Gastroesophageal sphincter (tissue), 4 donors: ENCODE measurements around the gene RBM18. TPM values are rescaled to one million over a fixed set of nuclear protein-coding genes. Genes with fewer than 3 reads are reported as not detected.

ENCODE experiments used
- ATAC-seq: fragments of 150-250 bp; one replicate; pipeline ENCODE4 v1.9.1; 2016; ENCODE audit warnings: mild to moderate bottlenecking, moderate library complexity
- H3K27ac ChIP-seq, 4 donors: fragments of 200-600 bp; sonication (generic) in 3 of 4; 1 replicate in 3 of 4; 2 replicates in 1 of 4; pipeline ENCODE4 v1.5.1; 2016 to 2019
- H3K27me3 ChIP-seq: fragments of 200-600 bp; sonication (generic); one replicate; pipeline ENCODE4 v1.5.1; 2019
- H3K36me3 ChIP-seq, 2 donors: fragments of 200-600 bp; sonication (generic); one replicate each; pipeline ENCODE4 v1.5.1; 2019; ENCODE audit warnings: control low read depth in 1 of 2
- H3K4me1 ChIP-seq, 3 donors: fragments of 200-600 bp; sonication (generic); 1 replicate in 2 of 3; 2 replicates in 1 of 3; pipeline ENCODE4 v1.5.1; 2016 to 2019; ENCODE audit warnings: control low read depth in 2 of 3
- H3K4me3 ChIP-seq, 2 donors: fragments of 200-600 bp; sonication (generic); one replicate each; pipeline ENCODE4 v1.5.1; 2019; ENCODE audit warnings: mild to moderate bottlenecking in 1 of 2, moderate library complexity in 1 of 2
- H3K9me3 ChIP-seq, 3 donors: fragments of 200-600 bp; sonication (generic); one replicate each; pipeline ENCODE4 v1.5.1; 2017 to 2019; ENCODE audit warnings: control low read depth in 2 of 3
- EP300 ChIP-seq: sonication (generic); formaldehyde crosslinking; IDR thresholded peaks from one replicate; pipeline ENCODE4 v1.6.1; 2017; ENCODE audit warnings: antibody characterized with exemption, mild to moderate bottlenecking
- POLR2A ChIP-seq, 2 donors: fragments of 450-650 bp; IDR thresholded peaks; one replicate each; pipeline ENCODE4 v1.6.1; 2017; ENCODE audit warnings: antibody characterized with exemption in 2 of 2, mild to moderate bottlenecking in 2 of 2, moderate library complexity in 1 of 2
- POLR2AphosphoS5 ChIP-seq: sonication (generic); formaldehyde crosslinking; IDR thresholded peaks from one replicate; pipeline ENCODE4 v1.6.1; 2017; ENCODE audit warnings: antibody characterized with exemption
- WGBS, 2 donors: methylation state at CpG; one replicate each; pipeline ENCODE4 v1.1.5; 2018; ENCODE audit warnings: low coverage in 1 of 2; 5-methylcytosine and 5-hydroxymethylcytosine counted together
- total RNA-seq, 4 donors: library from RNA; depleted of rRNA; stranded (reverse); fragments of >200 nt; gene quantifications; one replicate each; pipeline ENCODE4 v1.1.0, GENCODE V29; 2016
- TF ChIP-seq, protein P1 (sequence below), 4 experiments: fragments of 200-600 bp in 2 of 4; fragments of 450-650 bp in 2 of 4; sonication (generic) in 1 of 4; IDR thresholded peaks; one replicate each; pipeline ENCODE4 v1.5.1; 2017 to 2019; ENCODE audit warnings: antibody characterized with exemption in 4 of 4, mild to moderate bottlenecking in 2 of 4, moderate library complexity in 2 of 4

RBM18 gene
- total RNA-seq, 4 donors from 2014 or later, result 11.0 to 21.5 (median 18.1) TPM

- no peak overlapping the region for H3K4me3 ChIP-seq
- H3K27me3 ChIP-seq, result peaks cover 100% of the 10 kb centered on the region
These were observed 49.0 kb downstream of the RBM18 start for GRCh38 chr9:122215663-122216062.

DNA sequence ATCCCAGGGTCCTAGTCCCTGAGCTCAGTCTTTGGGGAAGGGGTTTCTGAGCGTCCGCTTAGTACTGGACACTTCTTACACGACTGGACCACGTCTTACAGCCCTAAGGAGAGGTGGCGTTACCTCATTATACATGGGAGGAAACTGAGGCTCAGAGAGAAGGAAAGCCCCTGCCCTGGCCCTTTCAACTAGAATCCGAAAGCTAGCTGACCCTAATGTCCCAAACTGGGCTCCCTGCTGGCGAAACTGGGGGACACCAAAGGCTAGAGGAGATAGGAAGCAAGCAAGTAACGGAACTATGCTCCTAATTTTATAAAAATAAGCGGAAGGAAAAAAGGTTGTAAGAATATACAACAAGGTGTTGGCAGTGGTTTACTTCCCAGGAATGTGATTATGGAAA lies 50.1 kb downstream of the RBM18 start:
- Histone ChIP-seq H3K27ac (no peak overlapping the region), H3K4me1 (peaks cover 0 to 26% (median 14%) of the 10 kb centered on the region in 3 donors), H3K4me3 (peak overlapping the region in 1 of 2 donors; percentile 46), H3K9me3 (no peaks in the 10 kb centered on the region), H3K27me3 (peaks cover 100% of the 10 kb centered on the region), H3K36me3 (no peaks in the 10 kb centered on the region)
- ATAC-seq, result no peak
- TF ChIP-seq POLR2AphosphoS5 (no peak), EP300 (no peak), POLR2A (IDR thresholded peaks at IDR 0.05) (no peak)
- TF ChIP-seq, protein P1, sequence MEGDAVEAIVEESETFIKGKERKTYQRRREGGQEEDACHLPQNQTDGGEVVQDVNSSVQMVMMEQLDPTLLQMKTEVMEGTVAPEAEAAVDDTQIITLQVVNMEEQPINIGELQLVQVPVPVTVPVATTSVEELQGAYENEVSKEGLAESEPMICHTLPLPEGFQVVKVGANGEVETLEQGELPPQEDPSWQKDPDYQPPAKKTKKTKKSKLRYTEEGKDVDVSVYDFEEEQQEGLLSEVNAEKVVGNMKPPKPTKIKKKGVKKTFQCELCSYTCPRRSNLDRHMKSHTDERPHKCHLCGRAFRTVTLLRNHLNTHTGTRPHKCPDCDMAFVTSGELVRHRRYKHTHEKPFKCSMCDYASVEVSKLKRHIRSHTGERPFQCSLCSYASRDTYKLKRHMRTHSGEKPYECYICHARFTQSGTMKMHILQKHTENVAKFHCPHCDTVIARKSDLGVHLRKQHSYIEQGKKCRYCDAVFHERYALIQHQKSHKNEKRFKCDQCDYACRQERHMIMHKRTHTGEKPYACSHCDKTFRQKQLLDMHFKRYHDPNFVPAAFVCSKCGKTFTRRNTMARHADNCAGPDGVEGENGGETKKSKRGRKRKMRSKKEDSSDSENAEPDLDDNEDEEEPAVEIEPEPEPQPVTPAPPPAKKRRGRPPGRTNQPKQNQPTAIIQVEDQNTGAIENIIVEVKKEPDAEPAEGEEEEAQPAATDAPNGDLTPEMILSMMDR (IDR thresholded peaks at IDR 0.05), result no peak
- WGBS, 2 donors, result 48 to 57% methylated on average over 6 to 8 of the region's 9 CpGs

More at GRCh38 chr9:122215663-122216062, 49.0 kb downstream of the RBM18 start:
- WGBS, 2 donors, result no CpG with 5 or more reads among the region's 1 CpG
- Histone ChIP-seq H3K36me3 (no peaks in the 10 kb centered on the region), H3K27ac (no peak overlapping the region), H3K4me1 (peaks cover 0 to 38% (median 24%) of the 10 kb centered on the region in 3 donors), H3K9me3 (no peaks in the 10 kb centered on the region)
- no peak for ATAC-seq
- TF ChIP-seq EP300, result no peak
- TF ChIP-seq POLR2A (IDR thresholded peaks at IDR 0.05), result no peak
- no peak for TF ChIP-seq POLR2AphosphoS5
- TF ChIP-seq, protein P1 (IDR thresholded peaks at IDR 0.05), result no peak

DNA sequence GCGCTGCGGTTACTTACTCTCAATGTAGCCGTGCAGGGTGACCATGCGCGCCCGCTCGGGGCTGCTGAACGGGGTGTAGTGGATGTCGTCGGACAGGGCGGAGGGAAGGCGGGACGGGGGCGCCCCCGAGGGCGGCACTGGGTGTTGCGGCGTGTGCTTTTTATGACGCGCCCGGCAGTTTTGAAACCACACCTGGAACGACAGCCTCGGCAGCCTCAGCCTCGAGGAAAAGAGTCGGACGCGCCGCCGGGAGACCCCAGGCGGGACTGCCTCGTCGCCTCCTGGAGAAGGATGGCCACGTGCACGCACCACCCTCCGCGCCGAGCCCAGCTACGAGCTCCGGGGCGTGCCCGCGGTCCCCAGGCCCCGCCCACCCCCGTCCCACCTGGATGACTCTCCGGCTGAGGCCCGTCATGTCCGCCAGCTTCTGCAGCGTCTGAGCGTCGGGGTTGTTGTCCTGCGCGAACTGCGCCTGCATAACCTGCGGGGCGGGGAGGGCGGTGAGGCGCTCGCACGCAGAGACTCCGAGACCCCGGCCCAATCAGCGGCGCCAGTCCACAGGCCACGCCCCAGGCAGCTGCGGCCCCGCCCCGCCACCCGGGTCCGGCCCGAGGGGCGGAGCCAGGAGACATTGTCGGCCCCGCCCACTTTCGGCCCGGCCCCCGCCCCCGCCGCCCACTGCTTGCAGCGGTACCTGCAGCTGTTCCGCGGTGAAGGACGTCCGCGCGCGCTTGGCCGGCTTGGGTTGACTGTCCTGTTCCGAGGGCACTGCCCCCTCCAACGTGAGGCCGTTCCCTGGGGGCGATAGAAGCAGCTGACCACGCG lies 50.8 kb downstream of the RBM18 start:
- TF ChIP-seq POLR2A (IDR thresholded peaks at IDR 0.05) (no peak), POLR2AphosphoS5 (no peak), EP300 (no peak)
- TF ChIP-seq, protein P1 (IDR thresholded peaks at IDR 0.05), result no peak
- Histone ChIP-seq H3K4me1 (peaks cover 0 to 19% (median 10%) of the 10 kb centered on the region in 3 donors), H3K36me3 (no peaks in the 10 kb centered on the region), H3K9me3 (no peaks in the 10 kb centered on the region), H3K4me3 (peak overlapping the region in 1 of 2 donors; percentile 46), H3K27ac (no peak overlapping the region), H3K27me3 (peaks cover 100% of the 10 kb centered on the region)
- peak; percentile 42 for ATAC-seq
- no CpG with 5 or more reads among the region's 93 CpGs for WGBS, 2 donors

- WGBS, 2 donors, result 62 to 73% methylated on average over 3 to 4 of the region's 20 CpGs
- H3K27ac ChIP-seq, result no peak overlapping the region
- peak overlapping the region in 1 of 2 donors; percentile 46 for H3K4me3 ChIP-seq
- no peaks in the 10 kb centered on the region for H3K36me3 ChIP-seq
- H3K27me3 ChIP-seq, result peaks cover 93% of the 10 kb centered on the region
- TF ChIP-seq POLR2AphosphoS5 (no peak), EP300 (no peak), POLR2A (IDR thresholded peaks at IDR 0.05) (no peak)
- TF ChIP-seq, protein P1 (IDR thresholded peaks at IDR 0.05), result no peak
- H3K9me3 ChIP-seq, result no peaks in the 10 kb centered on the region
- ATAC-seq, result no peak
- peaks cover 0 to 17% (median 10%) of the 10 kb centered on the region in 3 donors for H3K4me1 ChIP-seq
These were observed 51.5 kb downstream of the RBM18 start for GRCh38 chr9:122213102-122213588.
